Lower leg skin (tissue), 4 donors: ENCODE results near the gene TRNT1. TPM values are rescaled to one million over a fixed set of nuclear protein-coding genes. Genes with fewer than 3 reads are reported as not detected.

Source experiments
- DNase-seq, 2 donors: peaks; one replicate each; pipeline ENCODE4 v3.0.0-alpha.2; 2019; ENCODE audit warnings: low spot score in 2 of 2
- H3K4me3 ChIP-seq: fragments of 200-600 bp; sonication (generic); 2 replicates; pipeline ENCODE4 v1.5.1; 2017; ENCODE audit warnings: mild to moderate bottlenecking, low read depth; ENCODE audit not compliant: poor library complexity, severe bottlenecking
- POLR2A ChIP-seq, 2 donors: fragments of 450-650 bp; IDR thresholded peaks; one replicate each; pipeline ENCODE4 v1.6.1; 2016 to 2017; ENCODE audit warnings: antibody characterized with exemption in 2 of 2, mild to moderate bottlenecking in 1 of 2, moderate library complexity in 1 of 2
- WGBS, 2 donors: methylation state at CpG; one replicate each; pipeline ENCODE4 v1.1.5; 2018; 5-methylcytosine and 5-hydroxymethylcytosine counted together
- intact Hi-C: fragments of 100-400 bp; cut with DNase I; formaldehyde crosslinking; loops from one replicate; pipeline ENCODE4 v1.15.0; 2023; ENCODE audit warnings: low total_unique reads
- total RNA-seq, 4 donors: library from RNA; depleted of rRNA; stranded (reverse); fragments of >200 nt; gene quantifications; one replicate each; pipeline ENCODE4 v1.1.0, GENCODE V29; 2016
- TF ChIP-seq, protein P1 (sequence below), 3 donors: fragments of 450-650 bp; IDR thresholded peaks; one replicate each; pipeline ENCODE4 v1.5.1; 2016; ENCODE audit warnings: antibody characterized with exemption in 3 of 3, mild to moderate bottlenecking in 3 of 3, moderate library complexity in 2 of 3

The TRNT1 gene
- total RNA-seq, 4 donors from 2014 or later = 5.9 to 14.5 (median 7.8) TPM

DNA sequence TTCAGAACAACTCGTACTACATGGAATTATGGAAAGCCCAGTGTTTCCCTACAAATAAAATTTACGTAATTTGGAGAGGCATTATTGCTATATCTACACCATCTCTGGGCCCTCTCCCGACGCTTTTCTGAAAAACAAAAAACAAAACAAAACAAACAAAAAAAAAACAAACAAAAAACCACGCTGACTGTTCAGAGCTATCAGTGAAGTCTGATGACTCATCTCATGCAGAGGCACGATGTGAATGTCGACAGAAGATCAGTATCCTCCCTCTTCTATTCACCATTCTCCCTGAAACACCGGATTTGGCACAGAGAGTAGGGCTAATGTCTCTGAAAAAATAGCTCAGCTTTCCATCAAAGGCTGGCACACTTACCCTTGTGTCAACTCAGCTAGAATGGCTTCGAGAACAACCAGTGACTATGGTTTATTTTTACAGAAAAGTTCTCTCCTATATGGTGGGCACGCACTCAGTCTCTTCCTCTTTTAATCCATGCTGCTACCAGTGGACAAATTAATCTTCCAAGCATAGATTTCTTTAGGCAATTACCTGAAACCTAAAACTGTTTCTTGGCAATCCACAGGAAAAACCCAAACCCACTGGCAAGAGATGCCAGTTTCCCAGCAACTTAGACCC is 51.2 kb downstream of the TRNT1 start:
- H3K4me3 ChIP-seq = no peak overlapping the region
- 38 to 42% methylated on average over 10 of the region's 10 CpGs for WGBS, 2 donors
- intact Hi-C loops = no loop called here
- TF ChIP-seq POLR2A (IDR thresholded peaks at IDR 0.05) = no peak
- DNase-seq = no peak

DNA sequence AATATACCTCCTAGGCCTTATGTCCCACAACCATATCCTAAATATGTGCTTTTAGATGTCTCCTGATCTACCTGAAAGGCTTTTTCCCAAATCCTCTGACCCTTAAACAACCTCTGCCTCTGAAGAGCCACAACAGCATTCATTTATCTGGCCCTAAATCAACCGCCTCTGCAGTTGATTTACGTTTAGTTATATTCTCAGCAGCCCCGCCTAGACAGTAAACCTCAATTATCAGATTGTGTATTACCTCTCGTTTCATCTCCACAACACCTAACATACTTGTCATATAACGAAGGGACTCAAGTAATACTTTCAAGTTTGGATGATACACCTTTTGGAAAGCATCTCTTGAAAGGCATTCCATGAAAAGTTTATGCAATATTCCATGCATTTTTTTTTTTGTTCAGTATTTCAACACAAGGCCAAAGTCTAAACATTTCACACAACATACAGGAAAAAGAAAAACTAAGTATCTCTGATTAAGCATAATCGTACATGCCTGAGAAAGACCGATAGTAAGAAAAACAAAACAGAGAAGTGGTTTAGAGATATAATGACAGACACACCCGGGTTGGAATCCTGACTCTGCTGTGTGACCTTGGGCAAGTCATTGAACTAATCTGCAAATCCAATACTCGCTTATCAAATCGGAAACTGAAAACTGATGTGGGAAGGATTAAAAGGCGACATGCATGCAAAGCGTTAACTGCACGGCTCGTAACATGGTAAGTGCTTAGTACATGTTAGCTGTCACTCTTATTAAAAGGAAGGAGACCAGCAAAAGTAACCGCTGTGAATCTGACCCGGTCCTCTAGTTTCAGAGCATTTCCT is 52.0 kb downstream of the TRNT1 start:
- TF ChIP-seq, protein P1, sequence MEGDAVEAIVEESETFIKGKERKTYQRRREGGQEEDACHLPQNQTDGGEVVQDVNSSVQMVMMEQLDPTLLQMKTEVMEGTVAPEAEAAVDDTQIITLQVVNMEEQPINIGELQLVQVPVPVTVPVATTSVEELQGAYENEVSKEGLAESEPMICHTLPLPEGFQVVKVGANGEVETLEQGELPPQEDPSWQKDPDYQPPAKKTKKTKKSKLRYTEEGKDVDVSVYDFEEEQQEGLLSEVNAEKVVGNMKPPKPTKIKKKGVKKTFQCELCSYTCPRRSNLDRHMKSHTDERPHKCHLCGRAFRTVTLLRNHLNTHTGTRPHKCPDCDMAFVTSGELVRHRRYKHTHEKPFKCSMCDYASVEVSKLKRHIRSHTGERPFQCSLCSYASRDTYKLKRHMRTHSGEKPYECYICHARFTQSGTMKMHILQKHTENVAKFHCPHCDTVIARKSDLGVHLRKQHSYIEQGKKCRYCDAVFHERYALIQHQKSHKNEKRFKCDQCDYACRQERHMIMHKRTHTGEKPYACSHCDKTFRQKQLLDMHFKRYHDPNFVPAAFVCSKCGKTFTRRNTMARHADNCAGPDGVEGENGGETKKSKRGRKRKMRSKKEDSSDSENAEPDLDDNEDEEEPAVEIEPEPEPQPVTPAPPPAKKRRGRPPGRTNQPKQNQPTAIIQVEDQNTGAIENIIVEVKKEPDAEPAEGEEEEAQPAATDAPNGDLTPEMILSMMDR (IDR thresholded peaks at IDR 0.05) = no peak
- TF ChIP-seq POLR2A (IDR thresholded peaks at IDR 0.05) = no peak
- intact Hi-C loops = no loop called here
- H3K4me3 ChIP-seq = peak overlapping the region; percentile 96
- 12 to 16% methylated on average over 16 of the region's 16 CpGs for WGBS, 2 donors
- no peak for DNase-seq

DNA sequence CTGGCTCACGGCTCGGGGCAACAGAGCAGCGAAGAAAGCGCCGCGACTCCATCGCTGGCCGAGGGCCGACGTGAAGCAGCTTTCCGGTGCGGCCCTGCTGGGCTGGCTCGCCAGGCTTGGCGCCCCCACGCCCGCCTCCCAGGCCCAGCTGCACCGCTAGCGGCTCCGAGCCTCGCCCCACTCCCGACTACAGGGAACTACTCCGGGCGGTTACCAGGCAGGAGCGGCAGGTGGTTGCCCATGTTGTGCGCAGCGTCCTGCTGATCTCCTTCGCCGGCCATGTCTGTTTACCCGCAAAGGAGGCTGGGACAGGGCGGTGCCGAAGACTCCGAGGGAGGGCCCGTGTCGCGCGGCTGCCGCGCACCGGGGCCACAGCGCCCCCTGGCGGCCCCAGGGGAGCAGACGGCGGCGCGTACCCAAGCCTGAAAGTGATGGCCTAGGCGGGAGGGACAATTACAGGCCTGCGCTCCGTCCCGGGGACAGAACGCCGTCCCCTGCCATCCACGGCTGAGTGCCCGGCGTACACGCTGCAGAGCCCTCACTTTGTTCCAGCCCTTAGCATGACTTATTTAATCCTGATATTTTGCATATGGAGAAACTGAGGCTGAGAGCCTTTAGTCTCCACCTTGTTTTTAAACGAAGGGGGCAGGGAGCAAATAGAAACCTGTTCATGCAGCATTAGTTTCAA is 52.8 kb downstream of the TRNT1 start, which contains the start of gene CRBN:
Gene CRBN (minus strand): TSS at position 285 of the 688 bp plus-strand sequence. CDS start 4 bp downstream, at position 281.
- WGBS, 2 donors = 0% methylated on average over 38 to 54 of the region's 56 CpGs
- no peak for TF ChIP-seq POLR2A (IDR thresholded peaks at IDR 0.05)
- TF ChIP-seq, protein P1 (IDR thresholded peaks at IDR 0.05) = peak in 2 of 3 donors; percentile 41 to 93
- intact Hi-C loops = no loop called here
- peak within 1 kb of the TSS; percentile 96 for H3K4me3 ChIP-seq
- DNase-seq = peak; percentile 83 to 97

DNA sequence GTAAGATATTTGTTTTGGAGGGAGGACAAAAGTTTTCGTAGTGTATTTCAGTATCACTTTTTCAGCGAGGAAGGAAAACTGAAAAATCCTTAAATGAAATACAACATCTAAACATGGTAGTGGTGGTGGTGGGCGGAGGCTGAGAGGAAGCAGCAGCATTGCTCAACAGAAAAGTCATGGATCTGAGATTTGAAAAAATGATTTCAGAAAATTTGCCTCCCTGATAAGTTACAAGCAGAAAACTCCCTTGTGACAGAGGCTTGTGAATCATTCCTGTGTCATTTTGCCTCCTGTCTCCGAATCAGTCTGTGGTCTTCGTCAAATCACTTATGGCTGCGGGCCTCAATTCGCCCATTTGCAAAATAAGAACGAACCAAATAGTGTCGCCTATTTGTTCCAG is 53.7 kb downstream of the TRNT1 start:
- intact Hi-C loops = no loop called here
- no peak for DNase-seq
- WGBS, 2 donors = 79 to 80% methylated on average over 9 of the region's 9 CpGs
- no peak for TF ChIP-seq POLR2A (IDR thresholded peaks at IDR 0.05)
- TF ChIP-seq, protein P1 (IDR thresholded peaks at IDR 0.05) = no peak
- no peak overlapping the region for H3K4me3 ChIP-seq

DNA sequence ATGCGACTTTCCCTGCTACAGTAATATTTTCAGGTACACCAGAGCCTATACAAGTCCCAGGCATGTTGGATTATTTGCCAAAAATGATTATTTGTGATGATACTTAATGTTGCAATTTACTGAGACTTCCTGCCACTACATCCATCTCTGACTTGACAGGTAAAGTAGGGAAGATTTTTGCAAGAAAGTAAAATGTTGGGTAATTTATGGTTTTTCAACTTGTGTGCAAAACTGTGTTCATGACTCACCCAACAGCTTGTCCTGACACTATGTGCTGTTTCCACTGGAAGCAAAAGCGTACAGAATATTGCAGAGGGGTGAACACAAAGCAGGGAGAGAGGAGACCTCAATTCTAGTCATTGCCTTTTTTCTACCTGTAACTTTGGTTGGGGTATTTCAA is 58.1 kb downstream of the TRNT1 start:
- DNase-seq = no peak
- no peak overlapping the region for H3K4me3 ChIP-seq
- TF ChIP-seq, protein P1 (IDR thresholded peaks at IDR 0.05) = no peak
- no peak for TF ChIP-seq POLR2A (IDR thresholded peaks at IDR 0.05)
- intact Hi-C loops = no loop called here
- 35 to 43% methylated on average over 2 of the region's 2 CpGs for WGBS, 2 donors
